A673 (cell line): ENCODE measurements around the gene MRPL39. TPM values are rescaled to one million over a fixed set of nuclear protein-coding genes. Genes with fewer than 3 reads are reported as not detected.

ENCODE experiments used
- BruUV-seq: library from RNA; stranded (reverse); fragments of 400-500 nt; replicated peaks from 2 replicates; lab custom pipeline; 2021; lab: Mats Ljungman, UMichigan
- CTCF ChIA-PET: fragments of 300-600 bp; sonication (Branson Sonifier 250); formaldehyde crosslinking; loops from one replicate; lab custom pipeline; 2022; ENCODE audit warnings: antibody characterized with exemption; lab: Charles Lee
- POLR2A ChIA-PET: fragments of 300-600 bp; sonication (Branson Sonifier 250); formaldehyde crosslinking; loops from one replicate; lab custom pipeline; 2022; ENCODE audit warnings: antibody characterized with exemption; ENCODE audit not compliant: low non-redundant PET; lab: Charles Lee
- DNase-seq: peaks from one replicate; pipeline ENCODE4 v3.0.0-alpha.2; 2015; ENCODE audit warnings: low spot score
- H3K27ac ChIP-seq: fragments of 200-600 bp; sonication (generic); 2 replicates; pipeline ENCODE4 v1.5.1; 2016; ENCODE audit warnings: mixed run types, low read depth, mild to moderate bottlenecking, mixed read lengths, antibody characterized with exemption, low read length; ENCODE audit not compliant: poor library complexity, severe bottlenecking
- H3K27me3 ChIP-seq: fragments of 200-600 bp; sonication (generic); replicated peaks from 2 replicates; pipeline ENCODE4 v1.6.1; 2017; ENCODE audit warnings: mixed run types, low read depth, mild to moderate bottlenecking, mixed read lengths, antibody characterized with exemption, low read length; ENCODE audit not compliant: insufficient read depth, poor library complexity
- H3K36me3 ChIP-seq: fragments of 200-600 bp; sonication (generic); 2 replicates; pipeline ENCODE4 v1.6.1; 2016; ENCODE audit warnings: mixed run types, mild to moderate bottlenecking, mixed read lengths, antibody characterized with exemption, low read length; ENCODE audit not compliant: insufficient read depth, poor library complexity, severe bottlenecking
- H3K4me1 ChIP-seq: fragments of 200-600 bp; sonication (generic); 2 replicates; pipeline ENCODE4 v1.6.1; 2017; ENCODE audit warnings: mixed run types, mild to moderate bottlenecking, mixed read lengths, antibody characterized with exemption, low read length; ENCODE audit not compliant: insufficient read depth, poor library complexity, severe bottlenecking
- H3K4me3 ChIP-seq: fragments of 200-600 bp; sonication (generic); 2 replicates; pipeline ENCODE4 v1.5.1; 2016; ENCODE audit warnings: low read depth, mixed run types, mild to moderate bottlenecking, mixed read lengths, low read length; ENCODE audit not compliant: poor library complexity, severe bottlenecking
- H3K9me3 ChIP-seq: fragments of 200-600 bp; sonication (generic); 2 replicates; pipeline ENCODE4 v1.6.1; 2016; ENCODE audit warnings: mixed run types, low read depth, mild to moderate bottlenecking, mixed read lengths, antibody characterized with exemption, low read length; ENCODE audit not compliant: poor library complexity, severe bottlenecking
- CTCF ChIP-seq: fragments of 300-800, 200-600 bp; sonication (generic); conservative IDR thresholded peaks from 2 replicates; pipeline ENCODE4 v1.5.1; 2017; ENCODE audit warnings: low read depth, mild to moderate bottlenecking, antibody characterized with exemption, low read length, moderate library complexity, mixed read lengths
- EZH2 ChIP-seq: fragments of 200-600 bp; sonication (generic); IDR thresholded peaks from 2 replicates; pipeline ENCODE4 v1.6.1; 2017; ENCODE audit warnings: borderline replicate concordance, low read depth, mild to moderate bottlenecking, mixed read lengths, antibody characterized with exemption, low read length; ENCODE audit not compliant: poor library complexity, severe bottlenecking
- intact Hi-C: fragments of 100-400 bp; cut with micrococcal nuclease; formaldehyde crosslinking; loops from one replicate; pipeline ENCODE4 v1.10.0; 2022; ENCODE audit not compliant: unreplicated experiment
- total RNA-seq: library from RNA; stranded (reverse); gene quantifications from 2 replicates; pipeline ENCODE4 v1.2.3, GENCODE V29; 2021

MRPL39 gene
- total RNA-seq, 1 experiment from 2014 or later, result 57.1 TPM

GRCh38 chr21:25649146-25649545 is 41.9 kb upstream of the MRPL39 start:
- intact Hi-C loops, result no loop called here
- BruUV-seq, result no TSS peak
- no peak for DNase-seq
- Histone ChIP-seq H3K27me3 (no peaks in the 10 kb centered on the region), H3K27ac (no peak overlapping the region), H3K9me3 (no peaks in the 10 kb centered on the region), H3K4me1 (no peaks in the 10 kb centered on the region), H3K36me3 (no peaks in the 10 kb centered on the region), H3K4me3 (no peak overlapping the region)
- TF ChIP-seq CTCF (no peak), EZH2 (no peak)
- POLR2A ChIA-PET, result no interaction called here
- CTCF ChIA-PET, result no interaction called here

DNA sequence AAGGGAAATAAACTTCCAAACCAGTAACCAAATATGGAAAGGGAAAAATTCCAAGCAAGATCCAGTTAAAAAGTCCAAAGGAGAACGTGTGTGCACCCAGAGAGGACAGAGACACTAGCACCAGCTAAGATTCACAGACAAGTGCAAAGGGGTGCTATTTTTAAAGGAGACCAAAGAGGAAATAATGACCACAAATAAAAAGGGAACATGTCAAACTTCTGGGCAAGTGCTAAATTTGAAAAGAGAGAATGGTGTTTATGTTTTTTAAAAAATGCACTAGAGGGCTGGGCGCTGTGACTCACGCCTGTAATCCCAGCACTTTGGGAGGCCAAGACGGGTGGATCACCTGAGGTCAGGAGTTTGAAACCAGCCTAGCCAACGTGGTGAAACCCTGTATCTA is 40.4 kb upstream of the MRPL39 start:
- no TSS peak for BruUV-seq
- CTCF ChIA-PET, result no interaction called here

DNA sequence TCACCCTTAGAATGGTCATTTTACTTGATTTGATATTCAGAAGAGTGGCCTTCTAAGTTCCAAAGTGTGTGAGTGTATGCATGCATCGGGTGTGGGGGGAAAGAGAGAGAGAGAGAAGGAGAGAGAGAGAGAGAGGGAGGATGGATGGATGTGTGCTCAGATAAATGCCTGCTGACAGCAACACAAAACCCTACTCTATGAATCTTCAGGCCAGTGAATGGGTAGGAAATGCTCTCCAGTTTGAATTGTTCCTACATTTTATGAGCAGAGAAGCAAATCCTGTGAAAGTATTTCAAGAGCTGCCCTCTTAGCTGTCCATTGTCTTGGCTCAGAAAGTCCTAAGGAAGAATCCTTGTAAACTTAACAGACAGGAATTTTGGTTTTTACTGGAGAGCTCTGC is 39.2 kb upstream of the MRPL39 start:
- Histone ChIP-seq H3K27me3 (no peaks in the 10 kb centered on the region), H3K27ac (no peak overlapping the region), H3K9me3 (no peaks in the 10 kb centered on the region), H3K4me3 (no peak overlapping the region), H3K4me1 (no peaks in the 10 kb centered on the region), H3K36me3 (no peaks in the 10 kb centered on the region)
- TF ChIP-seq CTCF (no peak), EZH2 (no peak)
- no peak for DNase-seq
- BruUV-seq, result no TSS peak
- intact Hi-C loops, result no loop called here
- ChIA-PET CTCF (no interaction called here), POLR2A (no interaction called here)

More for the DNA sequence above, 40.4 kb upstream of the MRPL39 start:
- intact Hi-C loops, result no loop called here
- Histone ChIP-seq H3K4me1 (no peaks in the 10 kb centered on the region), H3K27me3 (no peaks in the 10 kb centered on the region), H3K4me3 (no peak overlapping the region), H3K9me3 (no peaks in the 10 kb centered on the region), H3K27ac (no peak overlapping the region), H3K36me3 (no peaks in the 10 kb centered on the region)
- POLR2A ChIA-PET, result no interaction called here
- TF ChIP-seq CTCF (no peak), EZH2 (no peak)
- no peak for DNase-seq
